Endothelial cell of umbilical vein (primary cell): Measurements from ENCODE around the gene ASNSD1. TPM values are rescaled to one million over a fixed set of nuclear protein-coding genes. Genes with fewer than 3 reads are reported as not detected.

ENCODE experiments used
- BruUV-seq: library from RNA; stranded (reverse); fragments of 400-500 nt; replicated peaks from 2 replicates; lab custom pipeline; 2021; lab: Mats Ljungman, UMichigan
- CTCF ChIA-PET: fragments of 300-600, 350-600 bp; sonication (Branson Sonifier 250); formaldehyde crosslinking; loops from one replicate; lab custom pipeline; 2021; ENCODE audit warnings: antibody characterized with exemption, inconsistent platforms; lab: Charles Lee
- POLR2A ChIA-PET: fragments of 300-600, 350-600 bp; sonication (Branson Sonifier 250); formaldehyde crosslinking; loops from one replicate; lab custom pipeline; 2021; ENCODE audit warnings: antibody characterized with exemption, inconsistent platforms; lab: Charles Lee
- DNase-seq: peaks from one replicate; pipeline ENCODE4 v3.0.0-alpha.2; 2011; ENCODE audit warnings: low read depth, low spot score
- FAIRE-seq: peaks from 2 replicates; lab custom pipeline; 2011; peaks lifted over from hg19 to GRCh38; lab: Jason Lieb, UNC
- H2AFZ ChIP-seq: 2 replicates; pipeline ENCODE4 v1.6.0; 2012; ENCODE audit warnings: low read depth, low read length, control low read depth, inconsistent platforms
- H3K27ac ChIP-seq: 2 replicates; pipeline ENCODE4 v1.5.1; 2011; ENCODE audit warnings: low read depth, mild to moderate bottlenecking, control low read depth, low read length, moderate library complexity; ENCODE audit not compliant: insufficient read depth
- H3K27me3 ChIP-seq, 2 experiments: 2 replicates each; pipeline versions ENCODE4 v1.6.0 to v1.6.1; 2011; ENCODE audit warnings: low read length in 2 of 2, mixed read lengths in 1 of 2; ENCODE audit not compliant: control insufficient read depth in 2 of 2, insufficient read depth in 2 of 2
- H3K36me3 ChIP-seq, 2 experiments: 2 replicates in 1 of 2; 3 replicates in 1 of 2; pipeline ENCODE4 v1.5.1; 2011; ENCODE audit warnings: low read length in 2 of 2, mild to moderate bottlenecking in 1 of 2, moderate library complexity in 1 of 2; ENCODE audit not compliant: control insufficient read depth in 2 of 2, insufficient read depth in 2 of 2; ENCODE audit errors: extremely low read depth in 1 of 2
- H3K4me1 ChIP-seq: 3 replicates; pipeline ENCODE4 v1.5.1; 2011; ENCODE audit warnings: mild to moderate bottlenecking, low read length; ENCODE audit not compliant: control insufficient read depth, insufficient read depth; ENCODE audit errors: extremely low read depth
- H3K4me2 ChIP-seq: 2 replicates; pipeline ENCODE4 v1.6.1; 2011; ENCODE audit warnings: low read length, control low read depth, mixed read lengths; ENCODE audit not compliant: insufficient read depth
- H3K4me3 ChIP-seq, 3 experiments: fragments of 200-600 bp in 1 of 3; sonication (generic), shearing (Covaris generic) in 1 of 3; replicated peaks in 1 of 3; 2 replicates each; pipeline ENCODE4 v1.5.1; 2011 to 2016; ENCODE audit warnings: control low read depth in 3 of 3, low read length in 3 of 3, mild to moderate bottlenecking in 2 of 3, inconsistent platforms in 1 of 3, low read depth in 1 of 3, moderate library complexity in 1 of 3; ENCODE audit not compliant: insufficient read depth in 1 of 3
- H3K79me2 ChIP-seq: 2 replicates; pipeline ENCODE4 v1.6.0; 2012; ENCODE audit warnings: low read length, inconsistent platforms; ENCODE audit not compliant: control insufficient read depth, insufficient read depth
- H3K9ac ChIP-seq: replicated peaks from 2 replicates; pipeline ENCODE3; 2011; ENCODE audit warnings: low read length, control low read depth; ENCODE audit not compliant: insufficient read depth; ENCODE audit errors: extremely low read depth
- H3K9me1 ChIP-seq: replicated peaks from 3 replicates; pipeline ENCODE4 v1.6.0; 2011; ENCODE audit warnings: mild to moderate bottlenecking, low read length; ENCODE audit not compliant: control insufficient read depth, insufficient read depth; ENCODE audit errors: extremely low read depth
- H3K9me3 ChIP-seq: replicated peaks from 2 replicates; pipeline ENCODE4 v1.5.1; 2012; ENCODE audit warnings: low read length, inconsistent platforms; ENCODE audit not compliant: control insufficient read depth, insufficient read depth
- H4K20me1 ChIP-seq: replicated peaks from 2 replicates; pipeline ENCODE3; 2011; ENCODE audit warnings: mild to moderate bottlenecking, low read length; ENCODE audit not compliant: control insufficient read depth, insufficient read depth; ENCODE audit errors: extremely low read depth
- EZH2 ChIP-seq: IDR thresholded peaks from 2 replicates; pipeline ENCODE4 v1.6.1; 2012; ENCODE audit warnings: borderline replicate concordance, low read depth, mild to moderate bottlenecking, moderate library complexity, low read length, inconsistent platforms; ENCODE audit not compliant: severe bottlenecking
- FOS ChIP-seq: IDR thresholded peaks from 2 replicates; pipeline ENCODE4 v1.6.1; 2011; ENCODE audit warnings: mild to moderate bottlenecking, low read length, moderate library complexity, borderline replicate concordance; ENCODE audit not compliant: insufficient read depth
- GATA2 ChIP-seq: IDR thresholded peaks from 2 replicates; pipeline ENCODE4 v1.7.0; 2011; ENCODE audit warnings: low read depth, mild to moderate bottlenecking, moderate library complexity, mixed read lengths, low read length; ENCODE audit not compliant: insufficient read length, insufficient read depth
- JUN ChIP-seq: IDR thresholded peaks from 2 replicates; pipeline ENCODE4 v1.6.1; 2011; ENCODE audit warnings: borderline replicate concordance, low read depth; ENCODE audit not compliant: insufficient read length, insufficient read depth
- MYC ChIP-seq: IDR thresholded peaks from one replicate; pipeline ENCODE4 v1.6.1; 2011; ENCODE audit warnings: mild to moderate bottlenecking, low read depth, low read length
- POLR2A ChIP-seq: IDR thresholded peaks from 2 replicates; pipeline ENCODE4 v1.6.1; 2012; ENCODE audit warnings: low read depth, mild to moderate bottlenecking, control low read depth, low read length
- POLR2AphosphoS5 ChIP-seq: IDR thresholded peaks from 2 replicates; pipeline ENCODE4 v1.6.1; 2012; ENCODE audit warnings: low read depth, mild to moderate bottlenecking, control low read depth, low read length, moderate library complexity; ENCODE audit not compliant: insufficient read depth
- dilution Hi-C: fragments of 300-500 bp; cut with MboI; formaldehyde crosslinking; loops from one replicate; pipeline ENCODE4 v1.15.0; 2019; ENCODE audit warnings: low sequenced_read_pairs; ENCODE audit not compliant: extremely low pct_ligation_motif_present
- intact Hi-C: fragments of 100-400 bp; cut with micrococcal nuclease; formaldehyde crosslinking; loops from one replicate; pipeline ENCODE4 v1.10.0; 2022
- polyA plus RNA-seq, 4 experiments: library from polyadenylated mRNA; depleted of rRNA in 3 of 4; stranded (reverse) in 3 of 4; unstranded in 1 of 4; fragments of >200 nt; gene quantifications; 2 replicates each; pipeline versions ENCODE4 v1.2.1 to v1.2.3, GENCODE V29; 2011 to 2012; ENCODE audit warnings: missing spikeins in 1 of 4
- total RNA-seq: library from RNA; stranded (reverse); gene quantifications from 2 replicates; pipeline ENCODE4 v1.2.3, GENCODE V29; 2021
- TF ChIP-seq, protein P1 (sequence below), 2 donors: IDR thresholded peaks; 1 replicate in 1 of 2; 2 replicates in 1 of 2; pipeline ENCODE4 v1.5.1; 2011; ENCODE audit warnings: low read length in 2 of 2, mild to moderate bottlenecking in 2 of 2, moderate library complexity in 2 of 2, control low read depth in 1 of 2, inconsistent platforms in 1 of 2, low read depth in 1 of 2; ENCODE audit not compliant: insufficient read depth in 1 of 2; ENCODE audit errors: extremely low read depth in 1 of 2
- TF ChIP-seq, protein P2 (sequence below): IDR thresholded peaks from 2 replicates; pipeline ENCODE4 v1.6.1; 2011; ENCODE audit not compliant: insufficient read depth, insufficient read length

ASNSD1 gene
- total and polyA plus RNA-seq, 2 donors (not counting 3 experiments of a cell fraction or from before 2014, with no cell fraction given) = 15.8 to 39.5 TPM

DNA sequence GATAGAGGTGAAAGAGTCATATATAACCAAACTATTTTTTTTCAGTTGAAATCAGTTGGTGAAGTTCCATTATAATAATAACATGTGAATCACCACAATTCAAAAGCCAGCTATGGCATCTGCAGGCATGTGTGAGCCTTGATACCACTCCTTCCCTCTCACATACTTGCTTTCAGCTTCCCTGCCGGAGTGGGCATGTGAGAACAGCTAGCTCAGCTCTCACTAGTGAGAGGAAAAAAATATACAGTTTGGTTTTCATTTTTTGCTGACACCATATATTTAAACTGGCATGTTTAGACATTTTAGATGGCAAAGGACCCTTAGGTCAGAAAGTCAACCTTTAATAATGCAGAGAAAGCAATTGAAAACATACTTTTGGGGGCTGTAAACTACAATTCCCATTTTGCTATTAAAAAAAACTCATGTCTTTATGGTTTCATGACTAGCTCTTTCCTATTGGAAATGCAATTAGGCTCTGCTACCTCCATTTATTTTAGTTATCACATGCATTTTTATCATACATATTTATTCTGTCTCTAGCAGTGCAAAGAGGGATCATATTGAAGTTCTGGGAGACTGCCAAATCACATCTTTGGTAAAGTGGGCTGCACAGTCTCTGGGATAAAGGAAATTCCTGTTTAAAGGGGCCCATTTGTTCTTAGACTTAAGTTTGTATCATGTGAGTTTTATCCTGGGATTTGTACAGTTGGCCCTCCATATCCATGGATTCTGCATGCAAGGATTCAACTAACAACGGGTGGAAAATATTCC lies 47.4 kb upstream of the ASNSD1 start:
- FAIRE-seq (no peak), DNase-seq (peak; percentile 82)
- dilution Hi-C loops (no loop called here), intact Hi-C loops (loop anchor here (2.0 kb wide), 1 partner anchor 33 kb away; the partner anchor contains the start of gene SLC40A1)
- H3K36me3 ChIP-seq = no peaks in the 10 kb centered on the region
- no TSS peak for BruUV-seq
- ChIA-PET CTCF (interaction anchor here (0.9 to 2.0 kb wide), 9 partner anchors 10 to 47 kb away, joined by 3 to 13 read pairs (median 5); partner anchors contain the start of genes ASNSD1 and SLC40A1), POLR2A (interaction anchor here (1.5 kb wide), 1 partner anchor 33 kb away, joined by 9 read pairs; the partner anchor contains the start of gene SLC40A1)
- no peaks in the 10 kb centered on the region for H3K9me1 ChIP-seq
- peak overlapping the region; percentile 77 for H3K9ac ChIP-seq
- H3K79me2 ChIP-seq = no peaks in the 10 kb centered on the region
- peak overlapping the region in 1 of 3 experiments; percentile 66 for H3K4me3 ChIP-seq
- peak overlapping the region; percentile 74 for H3K27ac ChIP-seq
- no peaks in the 10 kb centered on the region for H4K20me1 ChIP-seq
- H3K27me3 ChIP-seq = no peaks in the 10 kb centered on the region
- H3K4me1 ChIP-seq = peaks cover 17% of the 10 kb centered on the region
- no peak for TF ChIP-seq JUN
- TF ChIP-seq POLR2A = no peak
- no peak for TF ChIP-seq EZH2
- TF ChIP-seq, protein P1, sequence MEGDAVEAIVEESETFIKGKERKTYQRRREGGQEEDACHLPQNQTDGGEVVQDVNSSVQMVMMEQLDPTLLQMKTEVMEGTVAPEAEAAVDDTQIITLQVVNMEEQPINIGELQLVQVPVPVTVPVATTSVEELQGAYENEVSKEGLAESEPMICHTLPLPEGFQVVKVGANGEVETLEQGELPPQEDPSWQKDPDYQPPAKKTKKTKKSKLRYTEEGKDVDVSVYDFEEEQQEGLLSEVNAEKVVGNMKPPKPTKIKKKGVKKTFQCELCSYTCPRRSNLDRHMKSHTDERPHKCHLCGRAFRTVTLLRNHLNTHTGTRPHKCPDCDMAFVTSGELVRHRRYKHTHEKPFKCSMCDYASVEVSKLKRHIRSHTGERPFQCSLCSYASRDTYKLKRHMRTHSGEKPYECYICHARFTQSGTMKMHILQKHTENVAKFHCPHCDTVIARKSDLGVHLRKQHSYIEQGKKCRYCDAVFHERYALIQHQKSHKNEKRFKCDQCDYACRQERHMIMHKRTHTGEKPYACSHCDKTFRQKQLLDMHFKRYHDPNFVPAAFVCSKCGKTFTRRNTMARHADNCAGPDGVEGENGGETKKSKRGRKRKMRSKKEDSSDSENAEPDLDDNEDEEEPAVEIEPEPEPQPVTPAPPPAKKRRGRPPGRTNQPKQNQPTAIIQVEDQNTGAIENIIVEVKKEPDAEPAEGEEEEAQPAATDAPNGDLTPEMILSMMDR (IDR thresholded peaks at IDR 0.05; ENCODE audit: extremely low read depth in 1 of 2, insufficient read depth in 1 of 2, low read depth in 1 of 2, low read length in 2 of 2) = no peak
- TF ChIP-seq GATA2 = no peak
- TF ChIP-seq, protein P2, sequence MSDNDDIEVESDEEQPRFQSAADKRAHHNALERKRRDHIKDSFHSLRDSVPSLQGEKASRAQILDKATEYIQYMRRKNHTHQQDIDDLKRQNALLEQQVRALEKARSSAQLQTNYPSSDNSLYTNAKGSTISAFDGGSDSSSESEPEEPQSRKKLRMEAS = no peak
- TF ChIP-seq FOS = no peak
- no peak for TF ChIP-seq POLR2AphosphoS5
- TF ChIP-seq MYC = no peak
- H2AFZ ChIP-seq = peak overlapping the region; percentile 41
- H3K9me3 ChIP-seq = no peaks in the 10 kb centered on the region
- H3K4me2 ChIP-seq = peak overlapping the region; percentile 92
